Breast epithelium (tissue), 4 donors: Measurements from ENCODE around the gene CEBPB. TPM values are rescaled to one million over a fixed set of nuclear protein-coding genes. Genes with fewer than 3 reads are reported as not detected.
A peak's percentile ranks its signal among the peaks of the same experiment; 100 is the strongest.

ENCODE experiments used
- DNase-seq, 2 donors: peaks; one replicate each; pipeline ENCODE4 v3.0.0-alpha.2; 2019; ENCODE audit warnings: low spot score in 2 of 2
- H3K27ac ChIP-seq, 2 donors: fragments of 200-600 bp; sonication (generic) in 1 of 2; one replicate each; pipeline ENCODE4 v1.5.1; 2016 to 2019; ENCODE audit warnings: mild to moderate bottlenecking in 1 of 2
- H3K27me3 ChIP-seq, 2 donors: fragments of 200-600 bp; sonication (generic) in 1 of 2; one replicate each; pipeline versions ENCODE4 v1.5.1 to v1.6.0; 2017 to 2019; ENCODE audit warnings: control low read depth in 1 of 2, mild to moderate bottlenecking in 1 of 2
- H3K36me3 ChIP-seq: fragments of 200-600 bp; one replicate; pipeline ENCODE4 v1.5.1; 2019
- H3K4me1 ChIP-seq, 2 donors: fragments of 200-600 bp; sonication (generic); one replicate each; pipeline ENCODE4 v1.5.1; 2016 to 2019; ENCODE audit warnings: control low read depth in 1 of 2
- H3K4me3 ChIP-seq, 3 donors: fragments of 200-600 bp; sonication (generic); 1 replicate in 2 of 3; 2 replicates in 1 of 3; pipeline ENCODE4 v1.5.1; 2016 to 2019; ENCODE audit warnings: mild to moderate bottlenecking in 3 of 3, moderate library complexity in 2 of 3
- H3K9me3 ChIP-seq, 2 donors: fragments of 200-600 bp; sonication (generic) in 1 of 2; one replicate each; pipeline ENCODE4 v1.5.1; 2016 to 2019; ENCODE audit warnings: control low read depth in 1 of 2
- POLR2A ChIP-seq: fragments of 450-650 bp; IDR thresholded peaks from one replicate; pipeline ENCODE4 v1.6.1; 2016; ENCODE audit warnings: antibody characterized with exemption, mild to moderate bottlenecking, moderate library complexity
- POLR2AphosphoS5 ChIP-seq, 3 donors: sonication (generic); formaldehyde crosslinking; IDR thresholded peaks; one replicate each; pipeline ENCODE4 v1.6.1; 2017; ENCODE audit warnings: antibody characterized with exemption in 3 of 3
- intact Hi-C: fragments of 100-400 bp; cut with DNase I; formaldehyde crosslinking; loops from one replicate; pipeline ENCODE4 v1.15.1; 2023; ENCODE audit warnings: low total_unique reads
- total RNA-seq, 3 donors: library from RNA; depleted of rRNA; stranded (reverse); fragments of >200 nt; gene quantifications; one replicate each; pipeline ENCODE4 v1.1.0, GENCODE V29; 2016
- TF ChIP-seq, protein P1 (sequence below), 3 donors: fragments of 450-650 bp; IDR thresholded peaks; one replicate each; pipeline ENCODE4 v1.5.1; 2016 to 2017; ENCODE audit warnings: antibody characterized with exemption in 3 of 3, mild to moderate bottlenecking in 3 of 3, moderate library complexity in 3 of 3

Gene CEBPB
- total RNA-seq, 3 donors from 2014 or later, result 137 to 177 (median 149) TPM

DNA sequence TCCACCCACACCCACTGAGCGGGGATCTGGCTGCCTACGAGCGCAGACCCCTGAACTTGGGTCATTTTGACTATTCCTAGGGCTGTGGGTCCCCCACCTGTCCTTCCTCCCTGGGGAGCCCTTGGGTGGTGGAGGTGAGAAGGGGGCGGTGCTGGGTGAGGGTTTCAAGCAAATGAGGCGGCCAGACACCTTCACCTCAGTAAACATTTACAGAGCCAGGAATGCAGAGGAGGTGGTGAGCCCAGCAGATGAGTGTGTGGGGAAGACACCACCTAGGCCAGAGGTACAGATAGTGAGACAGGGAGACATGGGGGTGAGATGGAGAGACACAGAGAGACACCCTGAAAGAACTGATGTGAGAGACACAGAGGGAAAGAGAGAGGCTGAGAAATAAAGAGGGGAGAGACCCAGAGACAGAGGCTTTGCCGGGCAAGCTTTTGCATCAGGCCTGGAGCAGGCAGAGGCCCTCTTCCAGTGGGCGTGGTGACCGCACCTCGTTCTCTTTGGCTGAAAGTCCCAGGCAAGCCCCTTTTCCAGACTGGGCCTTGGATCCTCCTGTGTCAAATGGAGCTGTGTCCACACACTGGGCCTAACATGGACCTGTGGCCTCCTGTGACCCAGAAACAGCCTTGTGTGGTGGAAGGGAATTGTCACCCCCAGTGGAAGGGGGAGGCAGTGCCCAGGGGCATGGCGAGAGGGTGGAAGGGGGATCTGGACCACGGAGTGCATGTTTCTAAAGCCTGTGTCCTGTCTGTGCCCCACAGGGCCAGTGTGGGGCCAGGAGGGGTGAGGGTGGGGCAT, 29.7 kb downstream of the CEBPB start:
- Histone ChIP-seq H3K4me1 (no peaks in the 10 kb centered on the region), H3K27ac (peak overlapping the region in 1 of 2 donors; percentile 52), H3K4me3 (no peak overlapping the region), H3K36me3 (no peaks in the 10 kb centered on the region), H3K9me3 (no peaks in the 10 kb centered on the region), H3K27me3 (no peaks in the 10 kb centered on the region)
- intact Hi-C loops, result no loop called here
- TF ChIP-seq, protein P1, sequence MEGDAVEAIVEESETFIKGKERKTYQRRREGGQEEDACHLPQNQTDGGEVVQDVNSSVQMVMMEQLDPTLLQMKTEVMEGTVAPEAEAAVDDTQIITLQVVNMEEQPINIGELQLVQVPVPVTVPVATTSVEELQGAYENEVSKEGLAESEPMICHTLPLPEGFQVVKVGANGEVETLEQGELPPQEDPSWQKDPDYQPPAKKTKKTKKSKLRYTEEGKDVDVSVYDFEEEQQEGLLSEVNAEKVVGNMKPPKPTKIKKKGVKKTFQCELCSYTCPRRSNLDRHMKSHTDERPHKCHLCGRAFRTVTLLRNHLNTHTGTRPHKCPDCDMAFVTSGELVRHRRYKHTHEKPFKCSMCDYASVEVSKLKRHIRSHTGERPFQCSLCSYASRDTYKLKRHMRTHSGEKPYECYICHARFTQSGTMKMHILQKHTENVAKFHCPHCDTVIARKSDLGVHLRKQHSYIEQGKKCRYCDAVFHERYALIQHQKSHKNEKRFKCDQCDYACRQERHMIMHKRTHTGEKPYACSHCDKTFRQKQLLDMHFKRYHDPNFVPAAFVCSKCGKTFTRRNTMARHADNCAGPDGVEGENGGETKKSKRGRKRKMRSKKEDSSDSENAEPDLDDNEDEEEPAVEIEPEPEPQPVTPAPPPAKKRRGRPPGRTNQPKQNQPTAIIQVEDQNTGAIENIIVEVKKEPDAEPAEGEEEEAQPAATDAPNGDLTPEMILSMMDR (IDR thresholded peaks at IDR 0.05), result no peak
- TF ChIP-seq POLR2AphosphoS5 (IDR thresholded peaks at IDR 0.05) (no peak), POLR2A (no peak)
- DNase-seq, result no peak

GRCh38 chr20:50220894-50221365, 30.3 kb downstream of the CEBPB start:
- intact Hi-C loops, result no loop called here
- Histone ChIP-seq H3K4me3 (no peak overlapping the region), H3K27ac (peak overlapping the region in 1 of 2 donors; percentile 52), H3K9me3 (no peaks in the 10 kb centered on the region), H3K36me3 (no peaks in the 10 kb centered on the region), H3K27me3 (no peaks in the 10 kb centered on the region), H3K4me1 (no peaks in the 10 kb centered on the region)
- DNase-seq, result no peak
- TF ChIP-seq POLR2AphosphoS5 (IDR thresholded peaks at IDR 0.05) (no peak), POLR2A (no peak)
- TF ChIP-seq, protein P1 (IDR thresholded peaks at IDR 0.05), result no peak

DNA sequence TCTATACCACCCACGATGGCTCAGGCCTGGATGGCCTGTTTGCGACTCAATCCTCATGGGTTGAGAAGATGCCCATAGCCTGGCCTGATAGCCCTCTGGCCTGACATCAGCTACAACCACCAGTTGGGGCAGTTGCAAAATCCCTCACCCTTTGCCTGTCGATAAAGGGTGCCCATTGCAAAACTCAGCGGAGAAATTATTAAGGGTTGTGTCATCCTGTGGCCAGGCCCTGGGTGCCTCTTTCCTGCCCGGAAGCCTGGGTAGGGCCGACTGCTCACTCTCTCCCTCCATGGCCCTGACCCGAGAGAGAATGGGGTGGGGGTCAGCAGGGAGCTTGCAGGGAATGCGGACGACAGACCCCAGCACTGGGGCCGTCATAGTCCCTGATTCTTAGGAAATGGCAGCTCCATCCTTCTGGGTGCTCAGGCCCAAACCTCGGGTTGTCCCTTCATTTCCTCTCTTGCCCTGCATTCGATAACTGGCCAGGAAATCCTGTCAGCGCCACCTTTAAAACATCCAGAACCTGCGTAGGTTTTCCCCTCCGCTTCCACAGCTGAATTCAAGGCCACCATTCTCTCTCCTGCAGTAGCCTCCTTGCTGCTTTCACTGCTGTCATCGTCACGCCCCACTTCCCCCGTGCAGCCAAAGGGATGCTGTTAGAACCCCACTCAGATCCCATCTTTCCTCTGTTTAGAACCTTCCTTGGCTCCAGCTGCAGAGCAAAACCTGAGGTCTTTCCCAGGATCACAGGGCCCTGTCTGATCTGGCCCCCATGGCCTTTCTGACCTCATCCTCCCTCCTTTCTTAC, 31.1 kb downstream of the CEBPB start:
- TF ChIP-seq POLR2AphosphoS5 (IDR thresholded peaks at IDR 0.05) (no peak), POLR2A (no peak)
- TF ChIP-seq, protein P1 (IDR thresholded peaks at IDR 0.05), result no peak
- H3K36me3 ChIP-seq, result no peaks in the 10 kb centered on the region
- H3K27me3 ChIP-seq, result no peaks in the 10 kb centered on the region
- H3K4me1 ChIP-seq, result no peaks in the 10 kb centered on the region
- no peaks in the 10 kb centered on the region for H3K9me3 ChIP-seq
- H3K4me3 ChIP-seq, result no peak overlapping the region
- peak overlapping the region; percentile 29 to 91 for H3K27ac ChIP-seq
- intact Hi-C loops, result no loop called here
- DNase-seq, result no peak

DNA sequence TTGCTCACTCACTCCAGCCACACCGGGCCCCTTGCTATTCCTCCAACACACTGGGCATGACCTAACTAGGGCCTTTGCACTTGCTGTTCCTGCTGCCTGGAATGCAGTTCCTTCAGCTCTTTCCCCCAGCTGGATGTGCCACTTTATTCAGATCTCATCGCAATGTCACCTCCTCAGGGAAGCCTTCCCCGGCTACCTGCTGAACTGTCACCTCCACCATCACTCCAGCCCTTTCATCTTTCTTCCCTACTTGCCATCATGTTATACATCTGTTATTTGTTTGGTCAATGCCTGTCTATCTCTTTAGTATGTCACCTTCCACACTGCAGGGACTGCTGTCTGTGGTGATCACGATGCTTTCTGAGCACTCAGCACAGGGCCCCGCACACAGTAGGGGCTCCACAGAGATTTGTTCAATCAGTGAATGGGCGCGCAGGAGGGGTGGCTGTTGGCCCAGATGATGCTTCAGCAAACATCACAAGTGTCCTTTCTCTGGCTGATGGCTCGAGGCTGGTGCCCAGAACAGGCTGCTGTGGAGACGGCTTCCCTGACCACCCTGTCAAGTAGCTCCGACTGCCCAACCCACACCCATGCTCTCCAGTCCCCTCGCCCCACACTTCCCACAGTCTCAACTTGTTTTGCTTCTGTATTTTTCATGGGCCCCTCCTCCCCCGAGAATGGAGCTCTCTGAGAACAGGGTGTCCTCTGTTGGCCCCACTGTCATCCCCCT, 31.8 kb downstream of the CEBPB start:
- no peak for DNase-seq
- intact Hi-C loops, result no loop called here
- Histone ChIP-seq H3K27me3 (no peaks in the 10 kb centered on the region), H3K27ac (peak overlapping the region; percentile 85 to 91), H3K36me3 (no peaks in the 10 kb centered on the region), H3K4me1 (no peaks in the 10 kb centered on the region), H3K4me3 (no peak overlapping the region), H3K9me3 (no peaks in the 10 kb centered on the region)
- TF ChIP-seq POLR2A (no peak), POLR2AphosphoS5 (IDR thresholded peaks at IDR 0.05) (no peak)
- TF ChIP-seq, protein P1 (IDR thresholded peaks at IDR 0.05), result no peak
